CD4-positive, alpha-beta T cell treated with Interleukin-6 for 4 hours (primary cell): ENCODE data around the gene GMDS.

Experiments used
- DNase-seq: peaks from one replicate; pipeline ENCODE4 v3.0.0-alpha.2; 2020; ENCODE audit warnings: mixed read lengths

Gene GMDS

GRCh38 chr6:1972962-1973361, 272.4 kb downstream of the GMDS start:
- no peak for DNase-seq

- no peak for DNase-seq
Measured at GRCh38 chr6:1971612-1972011, 273.8 kb downstream of the GMDS start.

- DNase-seq: no peak
Measured at GRCh38 chr6:1970151-1970561, 275.2 kb downstream of the GMDS start.

GRCh38 chr6:1966713-1967112, 278.7 kb downstream of the GMDS start:
- DNase-seq: no peak

GRCh38 chr6:1965596-1966224, 279.7 kb downstream of the GMDS start:
- no peak for DNase-seq

- no peak for DNase-seq
Measured at GRCh38 chr6:1963596-1963995, 281.8 kb downstream of the GMDS start.

GRCh38 chr6:1962201-1962600, 283.2 kb downstream of the GMDS start:
- DNase-seq: no peak

- DNase-seq: no peak
Measured at GRCh38 chr6:1960486-1961142, 284.8 kb downstream of the GMDS start.

- DNase-seq: no peak
Measured at GRCh38 chr6:1958257-1958656, 287.1 kb downstream of the GMDS start.

- DNase-seq: no peak
Measured at GRCh38 chr6:1957746-1958145, 287.7 kb downstream of the GMDS start.

- DNase-seq: no peak
Measured at GRCh38 chr6:1952740-1953360, 292.6 kb downstream of the GMDS start.

- no peak for DNase-seq
Measured at GRCh38 chr6:1950631-1951030, 294.8 kb downstream of the GMDS start.

- no peak for DNase-seq
Measured at GRCh38 chr6:1949538-1949937, 295.9 kb downstream of the GMDS start.

GRCh38 chr6:1947922-1948321, 297.5 kb downstream of the GMDS start:
- no peak for DNase-seq

GRCh38 chr6:1946583-1946982, 298.8 kb downstream of the GMDS start:
- DNase-seq: no peak

- DNase-seq: no peak
Measured at GRCh38 chr6:1945235-1945832, 300.1 kb downstream of the GMDS start.

GRCh38 chr6:1942834-1943233, 302.6 kb downstream of the GMDS start:
- DNase-seq: no peak

- no peak for DNase-seq
Measured at GRCh38 chr6:1941534-1941933, 303.9 kb downstream of the GMDS start.

- no peak for DNase-seq
Measured at GRCh38 chr6:1940381-1940780, 305.0 kb downstream of the GMDS start.

GRCh38 chr6:1933292-1933691, 312.1 kb downstream of the GMDS start:
- no peak for DNase-seq

GRCh38 chr6:1931817-1932216, 313.6 kb downstream of the GMDS start:
- DNase-seq: no peak

- DNase-seq: no peak
Measured at GRCh38 chr6:1930356-1930755, 315.0 kb downstream of the GMDS start.

GRCh38 chr6:1929931-1930330, 315.5 kb downstream of the GMDS start:
- DNase-seq: no peak
